Epithelial cell of prostate (primary cell): ENCODE results near the gene TMEM80.
A peak's percentile ranks its signal among the peaks of the same experiment; 100 is the strongest.
"Not testable (repeated sequence)": the region's sequence is repeated elsewhere in the genome, so short reads cannot be mapped to it uniquely, and the experiment has no call there.

Experiments
- DNase-seq: peaks from one replicate; pipeline ENCODE4 v3.0.0-alpha.2; 2011; ENCODE audit warnings: low read depth, low spot score
- H3K27ac ChIP-seq: fragments of 450-650 bp; 2 replicates; pipeline ENCODE4 v1.5.1; 2017; ENCODE audit warnings: mild to moderate bottlenecking

Gene TMEM80

DNA sequence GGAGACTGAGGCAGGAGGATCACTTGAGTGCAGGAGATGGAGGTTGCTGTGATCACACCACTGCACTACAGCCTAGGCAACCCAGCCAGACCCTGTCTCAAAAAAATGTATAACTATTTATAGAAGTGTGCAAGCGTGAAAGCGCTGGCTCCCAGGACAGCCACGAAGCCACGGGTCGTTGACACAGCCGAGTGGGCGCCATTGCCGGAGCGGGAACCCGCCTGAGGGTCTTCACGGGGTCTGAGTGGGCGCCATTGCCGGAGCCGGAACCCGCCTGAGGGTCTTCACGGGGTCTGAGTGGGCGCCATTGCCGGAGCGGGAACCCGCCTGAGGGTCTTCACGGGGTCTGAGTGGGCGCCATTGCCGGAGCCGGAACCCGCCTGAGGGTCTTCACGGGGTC is 38.9 kb downstream of the TMEM80 start:
- H3K27ac ChIP-seq, DNase-seq: not testable (repeated sequence)

GRCh38 chr11:737366-737765 is 41.8 kb downstream of the TMEM80 start:
- no peak overlapping the region for H3K27ac ChIP-seq
- DNase-seq: no peak

GRCh38 chr11:737899-738298 is 42.3 kb downstream of the TMEM80 start:
- H3K27ac ChIP-seq: peak overlapping the region; percentile 45
- not testable (repeated sequence) for DNase-seq

GRCh38 chr11:742156-742546 is 46.5 kb downstream of the TMEM80 start:
- no peak for DNase-seq
- no peak overlapping the region for H3K27ac ChIP-seq

GRCh38 chr11:742571-743201 is 47.1 kb downstream of the TMEM80 start:
- DNase-seq: no peak
- no peak overlapping the region for H3K27ac ChIP-seq

- DNase-seq: no peak
- H3K27ac ChIP-seq: no peak overlapping the region
These were observed 49.8 kb downstream of the TMEM80 start for GRCh38 chr11:745428-745827.

- DNase-seq: no peak
- peak overlapping the region; percentile 73 for H3K27ac ChIP-seq
These were observed 50.9 kb downstream of the TMEM80 start for GRCh38 chr11:746289-747157.

DNA sequence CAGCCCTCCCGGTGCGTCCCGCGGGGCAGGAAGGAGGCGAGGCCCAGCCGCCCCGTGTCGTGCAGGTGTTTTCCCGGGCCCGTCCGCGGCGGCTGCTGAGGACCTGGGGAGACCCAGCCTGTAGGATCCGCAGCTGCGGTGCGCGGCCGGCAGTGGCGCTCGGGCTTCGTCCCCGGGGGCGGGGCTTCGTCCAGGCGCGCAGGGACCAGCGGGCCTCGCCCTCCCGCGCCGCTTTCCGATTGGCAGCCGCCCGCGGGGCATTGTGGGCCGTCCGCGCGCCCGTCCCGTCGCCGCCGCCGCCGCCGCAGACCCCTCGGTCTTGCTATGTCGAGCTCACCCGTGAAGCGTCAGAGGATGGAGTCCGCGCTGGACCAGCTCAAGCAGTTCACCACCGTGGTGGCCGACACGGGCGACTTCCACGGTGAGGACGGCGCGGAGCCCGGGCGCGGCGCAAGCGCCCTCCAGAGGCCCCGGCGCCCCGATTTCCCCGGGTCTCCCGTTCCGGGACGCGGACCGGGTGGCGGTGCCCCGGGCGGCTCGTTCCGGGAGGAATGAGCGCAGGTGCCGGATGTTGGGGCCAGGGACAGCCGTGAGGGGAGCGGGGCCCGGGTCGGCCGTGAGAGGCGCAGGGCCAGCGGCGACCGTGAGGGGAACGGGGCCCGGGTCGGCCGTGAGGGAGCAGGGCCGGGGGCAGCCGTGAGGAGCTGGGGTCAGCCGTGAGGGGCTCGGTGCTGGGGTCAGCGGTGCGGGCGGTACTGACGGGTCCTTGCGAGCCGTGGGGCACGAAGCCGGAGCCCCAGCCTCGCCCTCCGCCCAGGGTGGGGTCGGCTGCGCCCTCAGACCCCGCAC is 51.8 kb downstream of the TMEM80 start, which contains the start of gene TALDO1:
TSS of gene TALDO1 (plus strand) at position 307 of the 849 bp plus-strand sequence. CDS start at position 325, 18 bp downstream.
- peak; percentile 20 for DNase-seq
- H3K27ac ChIP-seq: peak within 1 kb of the TSS; percentile 73

DNA sequence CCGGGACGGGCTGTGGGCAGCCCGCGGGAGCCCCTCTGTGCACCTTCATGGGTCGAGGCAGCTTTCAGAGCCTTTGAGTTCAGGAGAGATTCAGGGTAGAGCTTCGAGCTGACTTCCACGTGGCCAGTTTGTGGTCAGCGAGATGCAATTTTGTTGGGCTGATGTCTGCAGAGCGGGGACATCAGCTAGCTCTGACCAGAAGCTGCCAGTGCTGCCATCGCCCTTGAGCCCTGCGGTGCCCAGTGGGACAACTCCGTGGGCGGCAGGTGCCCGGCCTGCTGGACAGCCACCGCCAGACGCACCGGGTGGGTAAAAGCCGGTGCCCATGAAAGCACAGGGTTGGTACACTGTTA is 52.4 kb downstream of the TMEM80 start:
- no peak for DNase-seq
- H3K27ac ChIP-seq: peak overlapping the region; percentile 73

DNA sequence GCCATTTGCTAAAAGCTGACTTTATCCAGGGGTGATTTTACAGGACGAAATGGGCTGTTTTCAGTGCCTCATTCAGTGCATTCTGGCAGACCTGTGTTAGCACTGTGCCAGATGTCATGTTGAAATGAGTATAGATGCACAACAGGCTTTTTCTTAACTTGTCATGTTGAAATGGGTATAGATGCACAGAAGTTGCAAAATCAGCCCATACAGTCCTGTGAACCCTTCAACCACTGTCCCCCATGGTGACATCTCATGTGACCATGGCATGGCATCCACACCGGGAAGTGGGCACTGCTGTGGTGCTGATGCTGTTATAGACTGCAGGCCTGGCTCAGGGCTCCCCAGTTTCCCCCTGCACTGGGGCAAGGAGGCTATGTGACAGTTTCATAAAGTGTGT is 54.1 kb downstream of the TMEM80 start:
- H3K27ac ChIP-seq: no peak overlapping the region
- DNase-seq: no peak
